Smooth muscle cell (in vitro differentiated cells): ENCODE measurements around the gene SPEM1. TPM values are rescaled to one million over a fixed set of nuclear protein-coding genes. Genes with fewer than 3 reads are reported as not detected.

Source experiments
- DNase-seq: peaks from one replicate; lab custom pipeline; 2025; ENCODE audit not compliant: unreplicated experiment; lab: John Stamatoyannopoulos, UW
- H2AFZ ChIP-seq: fragments of 200-600 bp; sonication (generic); 2 replicates; pipeline ENCODE4 v1.6.0; 2016; ENCODE audit warnings: antibody characterized with exemption, low read depth, mild to moderate bottlenecking
- H3F3A ChIP-seq: fragments of 200-600 bp; sonication (generic); 2 replicates; pipeline ENCODE4 v1.6.0; 2017; ENCODE audit warnings: antibody characterized with exemption, low read depth
- H3K27ac ChIP-seq: fragments of 200-600 bp; sonication (generic); 2 replicates; pipeline ENCODE4 v1.5.1; 2016; ENCODE audit warnings: low read depth, mild to moderate bottlenecking
- H3K27me3 ChIP-seq: fragments of 200-600 bp; sonication (generic); 2 replicates; pipeline ENCODE4 v1.6.1; 2016; ENCODE audit warnings: low read depth, mild to moderate bottlenecking
- H3K36me3 ChIP-seq: fragments of 200-600 bp; sonication (generic); 2 replicates; pipeline ENCODE4 v1.5.1; 2016; ENCODE audit warnings: low read depth
- H3K4me1 ChIP-seq: fragments of 200-600 bp; sonication (generic); 2 replicates; pipeline ENCODE4 v1.5.1; 2016; ENCODE audit warnings: low read depth
- H3K4me2 ChIP-seq: fragments of 200-600 bp; sonication (generic); 2 replicates; pipeline ENCODE4 v1.6.0; 2016; ENCODE audit warnings: mild to moderate bottlenecking
- H3K4me3 ChIP-seq: fragments of 200-600 bp; sonication (generic); 2 replicates; pipeline ENCODE4 v1.5.1; 2016; ENCODE audit warnings: mild to moderate bottlenecking
- H3K79me2 ChIP-seq: fragments of 200-600 bp; sonication (generic); 2 replicates; pipeline ENCODE4 v1.6.0; 2016; ENCODE audit warnings: low read depth, mild to moderate bottlenecking
- H3K9ac ChIP-seq: fragments of 200-600 bp; sonication (generic); 2 replicates; pipeline ENCODE4 v1.6.0; 2016; ENCODE audit warnings: low read depth
- H3K9me3 ChIP-seq: fragments of 200-600 bp; sonication (generic); replicated peaks from 2 replicates; pipeline ENCODE4 v1.5.1; 2016; ENCODE audit warnings: low read depth
- H4K20me1 ChIP-seq: fragments of 200-600 bp; sonication (generic); 2 replicates; pipeline ENCODE4 v1.6.0; 2016; ENCODE audit warnings: low read depth
- CTCF ChIP-seq: fragments of 200-600 bp; sonication (generic); IDR thresholded peaks from 2 replicates; pipeline ENCODE4 v1.5.1; 2017; ENCODE audit warnings: borderline replicate concordance, mild to moderate bottlenecking, antibody characterized with exemption; ENCODE audit not compliant: insufficient read depth, poor library complexity, severe bottlenecking
- WGBS: methylation state at CpG from one replicate; pipeline ENCODE4 v1.1.7; 2016; ENCODE audit warnings: low lambda C conversion rate; 5-methylcytosine and 5-hydroxymethylcytosine counted together
- polyA plus RNA-seq: library from polyadenylated mRNA; unstranded; fragments of >200 nt; fragmentation: Nextera tagmentation; extraction: Ambion mirVana; gene quantifications from 2 replicates; pipeline ENCODE4 v1.2.1, GENCODE V29; 2016
- total RNA-seq: library from RNA; depleted of rRNA; stranded (reverse); fragments of >200 nt; gene quantifications from 2 replicates; pipeline ENCODE4 v1.2.3, GENCODE V29; 2014

Gene SPEM1
- total and polyA plus RNA-seq, 2 experiments from 2014 or later = not detected

- Histone ChIP-seq H3K9ac (peak overlapping the region; percentile 45), H3K4me1 (peaks cover 22% of the 10 kb centered on the region), H3K27ac (no peak overlapping the region), H3K36me3 (no peaks in the 10 kb centered on the region), H3F3A (peaks cover 16% of the 10 kb centered on the region), H3K4me2 (peak overlapping the region; percentile 88), H3K9me3 (no peaks in the 10 kb centered on the region), H2AFZ (no peak overlapping the region), H3K79me2 (no peaks in the 10 kb centered on the region), H3K4me3 (peak overlapping the region; percentile 61), H3K27me3 (no peaks in the 10 kb centered on the region), H4K20me1 (peaks cover 12% of the 10 kb centered on the region)
- no peak for DNase-seq
- WGBS = 33% methylated on average over 11 of the region's 11 CpGs
- TF ChIP-seq CTCF = no peak
Observed at GRCh38 chr17:7438656-7439460, 18.7 kb downstream of the SPEM1 start.

- Histone ChIP-seq H3K27ac (no peak within 1 kb of the TSS), H3K79me2 (no peaks in the 10 kb centered on the region), H3F3A (peaks cover 16% of the 10 kb centered on the region), H3K9ac (peak within 1 kb of the TSS; percentile 45), H3K27me3 (no peaks in the 10 kb centered on the region), H3K36me3 (no peaks in the 10 kb centered on the region), H3K9me3 (no peaks in the 10 kb centered on the region), H3K4me2 (peak within 1 kb of the TSS; percentile 88), H4K20me1 (peaks cover 12% of the 10 kb centered on the region), H2AFZ (peak within 1 kb of the TSS; percentile 38), H3K4me1 (peaks cover 22% of the 10 kb centered on the region), H3K4me3 (peak within 1 kb of the TSS; percentile 61)
- DNase-seq = no peak
- 3% methylated on average over 47 of the region's 50 CpGs for WGBS
- TF ChIP-seq CTCF = no peak
Observed at GRCh38 chr17:7439462-7440112, 19.5 kb downstream of the SPEM1 start, which contains the start of gene FGF11. Gene FGF11 (plus strand): TSS chr17:7439512. CDS start chr17:7439621, 109 bp downstream.

GRCh38 chr17:7440113-7440833, 20.1 kb downstream of the SPEM1 start:
- Histone ChIP-seq H3K36me3 (no peaks in the 10 kb centered on the region), H3K4me2 (peak overlapping the region; percentile 88), H3K4me3 (peak overlapping the region; percentile 61), H3F3A (peaks cover 16% of the 10 kb centered on the region), H3K79me2 (no peaks in the 10 kb centered on the region), H3K9me3 (no peaks in the 10 kb centered on the region), H3K9ac (peak overlapping the region; percentile 42), H3K27me3 (no peaks in the 10 kb centered on the region), H2AFZ (peak overlapping the region; percentile 38), H3K4me1 (peaks cover 22% of the 10 kb centered on the region), H4K20me1 (peaks cover 12% of the 10 kb centered on the region), H3K27ac (no peak overlapping the region)
- no peak for DNase-seq
- no peak for TF ChIP-seq CTCF
- 2% methylated on average over 34 of the region's 46 CpGs for WGBS
